ENCODE data around the gene NDN. TPM values are rescaled to one million over a fixed set of nuclear protein-coding genes. Genes with fewer than 3 reads are reported as not detected.
"Not testable (repeated sequence)": the region's sequence is repeated elsewhere in the genome, so short reads cannot be mapped to it uniquely, and the experiment has no call there.

NDN gene, protein sequence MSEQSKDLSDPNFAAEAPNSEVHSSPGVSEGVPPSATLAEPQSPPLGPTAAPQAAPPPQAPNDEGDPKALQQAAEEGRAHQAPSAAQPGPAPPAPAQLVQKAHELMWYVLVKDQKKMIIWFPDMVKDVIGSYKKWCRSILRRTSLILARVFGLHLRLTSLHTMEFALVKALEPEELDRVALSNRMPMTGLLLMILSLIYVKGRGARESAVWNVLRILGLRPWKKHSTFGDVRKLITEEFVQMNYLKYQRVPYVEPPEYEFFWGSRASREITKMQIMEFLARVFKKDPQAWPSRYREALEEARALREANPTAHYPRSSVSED
- 100 to 1,000 TPM in 1 of 3 donors, 10 to 100 TPM in 2; 39.2 to 105 (median 41.6) TPM for total RNA-seq

DNA sequence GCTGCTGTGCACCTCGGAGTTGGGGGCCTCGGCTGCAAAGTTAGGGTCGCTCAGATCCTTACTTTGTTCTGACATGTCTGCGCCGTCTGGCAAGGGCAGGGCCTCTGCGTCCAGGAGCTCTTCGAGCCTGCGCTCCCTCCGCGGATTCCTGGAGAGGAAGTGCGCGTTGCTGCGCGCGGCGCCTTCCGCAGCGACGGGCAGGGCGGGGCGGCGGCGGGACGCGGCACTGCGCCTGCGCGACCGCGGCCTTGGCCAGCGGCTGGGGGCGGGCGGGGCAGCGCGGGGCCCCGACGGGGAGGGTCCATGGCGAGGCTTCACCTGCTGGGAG, at the start of gene NDN:
TSS of gene NDN (minus strand) at position 163 of the 328 bp plus-strand sequence. CDS start at position 75, 88 bp downstream.
- intact Hi-C loops (cut with DNase I; ENCODE audit: low total_unique reads), result no loop called here
- Histone ChIP-seq H3K36me3 (no peaks in the 10 kb centered on the region), H3K9me3 (no peaks in the 10 kb centered on the region), H3K27me3 (peaks cover 0 to 2% of the 10 kb centered on the region in 2 donors), H3K4me3 (peak within 1 kb of the TSS; percentile 51 to 67 (median 54)), H3K27ac (peak within 1 kb of the TSS in 1 of 2 donors; percentile 48), H3K4me1 (no peaks in the 10 kb centered on the region)
- DNase-seq (ENCODE audit: low spot score in 2 of 2), result no peak
- TF ChIP-seq CTCF (IDR thresholded peaks at IDR 0.05), result no peak
- TF ChIP-seq POLR2A (IDR thresholded peaks at IDR 0.05), result no peak
- no peak for TF ChIP-seq POLR2AphosphoS5 (IDR thresholded peaks at IDR 0.05)

DNA sequence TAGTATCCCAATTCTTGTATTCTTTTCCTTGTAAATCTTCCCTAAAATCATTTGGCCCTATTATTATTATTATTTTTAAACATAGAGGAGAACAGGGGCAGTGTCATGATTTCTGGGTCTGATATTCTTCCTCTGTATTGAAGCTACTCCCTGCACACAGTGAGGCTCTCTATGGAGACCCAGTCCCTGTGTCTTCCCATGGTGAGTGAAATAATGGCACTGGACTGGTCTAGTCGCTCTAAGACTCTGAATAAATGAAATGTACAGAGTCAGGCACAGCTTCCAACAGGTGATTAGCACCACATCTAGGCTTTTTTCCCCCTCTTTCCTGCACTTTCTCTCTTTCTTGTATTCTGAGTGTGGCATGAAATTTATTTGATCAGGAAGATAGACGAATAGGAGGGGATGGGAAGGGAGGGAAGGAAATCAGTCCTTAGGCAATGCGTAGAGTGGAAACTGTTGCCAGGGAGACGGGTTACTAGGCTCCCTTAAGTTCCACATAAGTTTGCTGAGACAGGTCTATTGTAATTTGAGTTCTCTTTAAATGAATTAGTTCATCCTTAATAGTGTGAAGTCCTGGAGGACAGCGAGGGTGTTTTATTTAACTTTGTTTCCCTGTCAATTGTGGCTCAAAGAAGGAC, 49.0 kb upstream of the NDN start:
- DNase-seq (ENCODE audit: low spot score in 2 of 2), result no peak
- Histone ChIP-seq H3K27me3 (no peaks in the 10 kb centered on the region), H3K4me3 (no peak overlapping the region), H3K27ac (no peak overlapping the region), H3K4me1 (no peaks in the 10 kb centered on the region), H3K36me3 (no peaks in the 10 kb centered on the region), H3K9me3 (peaks cover 0 to 7% of the 10 kb centered on the region in 2 donors)
- no peak for TF ChIP-seq POLR2A (IDR thresholded peaks at IDR 0.05)
- TF ChIP-seq POLR2AphosphoS5 (IDR thresholded peaks at IDR 0.05), result no peak
- no peak for TF ChIP-seq CTCF (IDR thresholded peaks at IDR 0.05)
- intact Hi-C loops (cut with DNase I; ENCODE audit: low total_unique reads), result no loop called here

DNA sequence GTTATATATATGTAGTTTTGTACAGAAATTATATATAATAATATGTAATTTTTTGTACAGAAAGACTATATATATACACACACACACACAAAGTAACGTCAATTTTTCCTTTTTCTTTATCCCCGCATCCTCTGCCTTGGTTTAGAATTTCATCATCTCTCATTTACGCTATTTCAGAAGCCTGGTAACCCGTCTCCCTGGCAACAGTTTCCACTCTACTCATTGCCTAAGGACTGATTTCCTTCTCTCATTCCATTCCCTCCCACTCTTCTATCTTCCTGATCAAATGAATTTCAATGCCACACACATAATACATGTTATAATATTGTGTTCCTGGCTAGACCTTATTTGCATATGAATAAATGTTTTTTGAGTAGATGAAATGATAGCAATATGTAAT, 47.8 kb upstream of the NDN start:
- no peaks in the 10 kb centered on the region for H3K4me1 ChIP-seq
- no peak overlapping the region for H3K27ac ChIP-seq
- no peak for DNase-seq (ENCODE audit: low spot score in 2 of 2)
- H3K4me3 ChIP-seq, result no peak overlapping the region
- intact Hi-C loops (cut with DNase I; ENCODE audit: low total_unique reads), result no loop called here
- no peaks in the 10 kb centered on the region for H3K36me3 ChIP-seq
- TF ChIP-seq POLR2A (IDR thresholded peaks at IDR 0.05), result no peak
- no peak for TF ChIP-seq POLR2AphosphoS5 (IDR thresholded peaks at IDR 0.05)
- TF ChIP-seq CTCF (IDR thresholded peaks at IDR 0.05), result no peak
- no peaks in the 10 kb centered on the region for H3K27me3 ChIP-seq
- H3K9me3 ChIP-seq, result peaks cover 0 to under 1% of the 10 kb centered on the region in 2 donors

DNA sequence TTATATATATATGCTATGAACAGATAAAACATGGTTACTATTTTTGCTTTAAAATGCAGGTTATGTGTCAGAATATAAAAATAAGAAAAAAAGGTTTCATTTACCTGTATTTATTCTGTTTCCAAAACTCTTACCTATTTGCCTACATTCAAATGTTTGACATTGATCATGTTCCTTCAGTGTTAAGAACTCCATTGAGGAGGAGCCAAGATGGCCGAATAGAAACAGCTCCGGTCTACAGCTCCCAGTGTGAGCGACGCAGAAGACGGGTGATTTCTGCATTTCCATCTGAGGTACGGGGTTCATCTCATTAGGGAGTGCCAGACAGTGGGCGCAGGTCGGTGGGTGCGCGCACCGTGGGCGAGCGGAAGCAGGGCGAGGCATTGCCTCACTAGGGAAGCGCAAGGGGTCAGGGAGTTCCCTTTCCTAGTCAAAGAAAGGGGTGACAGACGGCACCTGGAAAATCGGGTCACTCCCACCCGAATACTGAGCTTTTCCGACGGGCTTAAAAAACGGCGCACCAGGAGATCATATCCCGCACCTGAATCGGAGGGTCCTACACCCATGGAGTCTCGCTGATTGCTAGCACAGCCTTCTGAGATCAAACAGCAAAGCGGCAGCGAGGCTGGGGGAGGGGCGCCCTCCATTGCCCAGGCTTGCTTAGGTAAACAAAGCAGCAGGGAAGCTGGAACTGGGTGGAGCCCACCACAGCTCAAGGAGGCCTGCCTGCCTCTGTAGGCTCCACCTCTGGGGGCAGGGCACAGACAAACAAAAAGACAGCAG, 27.0 kb upstream of the NDN start:
- intact Hi-C loops (cut with DNase I; ENCODE audit: low total_unique reads); DNase-seq (ENCODE audit: low spot score in 2 of 2); H3K27me3 ChIP-seq; H3K36me3 ChIP-seq; H3K27ac ChIP-seq; H3K4me1 ChIP-seq; H3K4me3 ChIP-seq: not testable (repeated sequence)
- peaks cover 0 to 16% of the 10 kb centered on the region in 2 donors for H3K9me3 ChIP-seq

DNA sequence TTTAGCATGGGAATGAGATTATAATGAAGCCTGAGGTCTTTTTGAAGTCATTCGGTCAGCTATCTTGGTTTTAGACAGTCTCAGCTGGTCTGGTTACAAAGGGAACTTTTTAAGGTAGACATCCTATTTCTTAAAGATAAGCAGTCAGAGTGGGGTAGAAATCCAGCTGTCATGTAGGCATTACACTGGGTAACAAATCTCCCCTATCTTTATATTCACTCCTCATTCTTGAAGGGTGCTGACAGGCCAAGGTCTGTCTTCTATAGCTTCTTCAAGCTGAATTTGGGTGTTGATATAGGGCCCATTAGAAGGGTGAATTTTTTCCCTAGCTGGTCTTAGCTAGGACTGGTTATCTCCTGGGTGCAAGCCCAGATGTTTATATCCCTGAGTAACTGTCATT, 21.2 kb upstream of the NDN start:
- Histone ChIP-seq H3K4me3 (no peak overlapping the region), H3K4me1 (no peaks in the 10 kb centered on the region), H3K9me3 (peaks cover 0 to 16% of the 10 kb centered on the region in 2 donors), H3K36me3 (no peaks in the 10 kb centered on the region), H3K27me3 (no peaks in the 10 kb centered on the region), H3K27ac (no peak overlapping the region)
- intact Hi-C loops (cut with DNase I; ENCODE audit: low total_unique reads), result no loop called here
- TF ChIP-seq CTCF (IDR thresholded peaks at IDR 0.05) (no peak), POLR2A (IDR thresholded peaks at IDR 0.05) (no peak), POLR2AphosphoS5 (IDR thresholded peaks at IDR 0.05) (no peak)
- no peak for DNase-seq (ENCODE audit: low spot score in 2 of 2)

All from breast epithelium (tissue), 4 donors.